K562 (cell line): ENCODE measurements around the gene RUVBL2. TPM values are rescaled to one million over a fixed set of nuclear protein-coding genes. Genes with fewer than 3 reads are reported as not detected.

Source experiments
- ATF2 ChIP-seq: sonication (generic); formaldehyde crosslinking; IDR thresholded peaks from 2 replicates; pipeline ENCODE4 v1.8.1; 2022; ENCODE audit warnings: missing genetic modification reagents
- ATF7 ChIP-seq: fragments of 450-650 bp; IDR thresholded peaks from 2 replicates; pipeline ENCODE4 v1.7.1; 2014; ENCODE audit warnings: mild to moderate bottlenecking, moderate library complexity
- ESRRB ChIP-seq: fragments of 250-450 bp; sonication (Bioruptor Pico); IDR thresholded peaks from 2 replicates; pipeline ENCODE4 v1.5.0; 2020; ENCODE audit warnings: mild to moderate bottlenecking, moderate library complexity, borderline replicate concordance
- FOXP1 ChIP-seq: sonication (generic); formaldehyde crosslinking; IDR thresholded peaks from 2 replicates; pipeline ENCODE4 v1.8.0; 2022; ENCODE audit warnings: mild to moderate bottlenecking, missing genetic modification reagents
- GABPB2 ChIP-seq: fragments of 250-450 bp; sonication (Bioruptor Pico); conservative IDR thresholded peaks from 2 replicates; pipeline ENCODE4 v1.5.1; 2021; ENCODE audit warnings: mild to moderate bottlenecking
- KLF6 ChIP-seq: fragments of 250-450 bp; sonication (Bioruptor Pico); IDR thresholded peaks from 2 replicates; pipeline ENCODE4 v1.4.0; 2020; ENCODE audit warnings: mild to moderate bottlenecking, moderate library complexity, borderline replicate concordance
- MLLT1 ChIP-seq, 2 experiments: fragments of 450-650 bp; IDR thresholded peaks; 2 replicates each; pipeline ENCODE4 v1.6.1; 2016
- NFATC3 ChIP-seq: fragments of 450-650 bp; IDR thresholded peaks from 2 replicates; pipeline ENCODE4 v1.6.1; 2017; ENCODE audit warnings: mild to moderate bottlenecking
- PHB ChIP-seq: fragments of 250-450 bp; sonication (Bioruptor Pico); IDR thresholded peaks from 2 replicates; pipeline ENCODE4 v1.5.0; 2021
- RBFOX2 ChIP-seq: fragments of 200-400 bp; formaldehyde crosslinking; IDR thresholded peaks from 2 replicates; pipeline ENCODE4 v1.6.1; 2017; ENCODE audit warnings: low read depth, mild to moderate bottlenecking, low read length, moderate library complexity
- RERE ChIP-seq: sonication (generic); formaldehyde crosslinking; IDR thresholded peaks from 2 replicates; pipeline ENCODE4 v1.8.0; 2023; ENCODE audit warnings: missing genetic modification reagents, mild to moderate bottlenecking, borderline replicate concordance
- RUNX1 ChIP-seq: sonication (generic); IDR thresholded peaks from 2 replicates; pipeline ENCODE4 v1.6.1; 2016; ENCODE audit warnings: antibody characterized with exemption, low read depth
- SNRNP70 ChIP-seq: fragments of 200-400 bp; formaldehyde crosslinking; optimal IDR thresholded peaks from 2 replicates; pipeline ENCODE3; 2017; ENCODE audit warnings: low read depth, low read length
- SOX6 ChIP-seq: fragments of 450-650 bp; IDR thresholded peaks from 2 replicates; pipeline ENCODE4 v1.6.1; 2014; ENCODE audit warnings: mild to moderate bottlenecking
- TAF9B ChIP-seq: fragments of 450-650 bp; IDR thresholded peaks from 2 replicates; pipeline ENCODE4 v1.6.1; 2018; ENCODE audit warnings: mild to moderate bottlenecking; ENCODE audit not compliant: partially characterized antibody
- TRIM24 ChIP-seq, 2 experiments: fragments of 450-650 bp; IDR thresholded peaks; 2 replicates each; pipeline ENCODE4 v1.6.1; 2016
- U2AF2 ChIP-seq: fragments of 200-400 bp; formaldehyde crosslinking; optimal IDR thresholded peaks from 2 replicates; pipeline ENCODE3; 2017; ENCODE audit warnings: low read depth, mild to moderate bottlenecking, low read length
- YBX1 ChIP-seq: fragments of 450-650 bp; IDR thresholded peaks from 2 replicates; pipeline ENCODE4 v1.7.1; 2016; ENCODE audit warnings: mild to moderate bottlenecking
- ZNF140 ChIP-seq: fragments of 250-450 bp; sonication (Bioruptor Pico); IDR thresholded peaks from 2 replicates; pipeline ENCODE4 v1.8.0; 2021; ENCODE audit warnings: moderate library complexity, mild to moderate bottlenecking, inconsistent platforms
- ZNF561 ChIP-seq: fragments of 450-650 bp; formaldehyde crosslinking; conservative IDR thresholded peaks from 2 replicates; pipeline ENCODE4 v1.4.0; 2020; ENCODE audit warnings: mild to moderate bottlenecking, moderate library complexity
- ZNF584 ChIP-seq: fragments of 200-800 bp; sonication (Bioruptor generic); IDR thresholded peaks from 2 replicates; pipeline ENCODE4 v1.6.1; 2016; ENCODE audit warnings: low read depth, mild to moderate bottlenecking, missing genetic modification characterization, missing compliant biosample characterization
- ZNF668 ChIP-seq: fragments of 250-450 bp; sonication (Bioruptor Pico); IDR thresholded peaks from 2 replicates; pipeline ENCODE4 v1.8.0; 2022; ENCODE audit warnings: mild to moderate bottlenecking, inconsistent platforms
- polyA plus RNA-seq, 8 experiments: library from polyadenylated mRNA; depleted of rRNA in 4 of 8; stranded (reverse) in 5 of 8; unstranded in 3 of 8; fragments of >200 nt; fragmentation: Nextera tagmentation in 2 of 8; fragmentation: Illumina TruSeq in 1 of 8; extraction: Ambion mirVana in 2 of 8; extraction: Trizol in 1 of 8; gene quantifications; 2 replicates each; pipeline versions ENCODE4 v1.2.1 to v1.2.3, GENCODE V29; 2011 to 2014; ENCODE audit warnings: inconsistent platforms in 1 of 8, missing spikeins in 1 of 8
- total RNA-seq, 7 experiments: library from RNA; depleted of rRNA in 6 of 7; stranded (reverse); fragments of >200 nt in 6 of 7; fragmentation: Illumina TruSeq in 2 of 7; extraction: Trizol in 2 of 7; gene quantifications; 2 replicates each; pipeline versions ENCODE4 v1.2.1 to v1.2.3, GENCODE V29; 2011 to 2021; ENCODE audit warnings: low replicate concordance in 1 of 7

RUVBL2 gene
- total and polyA plus RNA-seq, 9 of the 15 experiments (the other 6 are each of a cell fraction or from before 2014, with no cell fraction given): 71.4 to 453 (median 237) TPM

- TF ChIP-seq RBFOX2: peak; percentile 89
- TF ChIP-seq ATF2 (CRISPR knock-in tag): no peak
- TF ChIP-seq RERE: no peak
- 0 out of 2 replicates have a peak, but pooled peaks have one; percentile 62 for TF ChIP-seq SOX6
- TF ChIP-seq ATF7: peak; percentile 73
- no peak for TF ChIP-seq ZNF140 (CRISPR knock-in tag)
- TF ChIP-seq SNRNP70: no peak
- no peak for TF ChIP-seq YBX1
- TF ChIP-seq ZNF584 (CRISPR knock-in tag): no peak
- TF ChIP-seq TRIM24 (IDR thresholded peaks at IDR 0.05): peak in 1 of 2 experiments; percentile 29; a peak in 1 of 4 replicates
- TF ChIP-seq GABPB2: no peak
- TF ChIP-seq ESRRB (CRISPR knock-in tag): no peak
- no peak for TF ChIP-seq PHB (CRISPR knock-in tag)
- no peak for TF ChIP-seq ZNF561 (CRISPR knock-in tag)
- no peak for TF ChIP-seq ZNF668 (CRISPR knock-in tag)
- peak; percentile 78 for TF ChIP-seq NFATC3
- TF ChIP-seq FOXP1: 0 out of 2 replicates have a peak, but pooled peaks have one; percentile 37
- TF ChIP-seq TAF9B: peak; percentile 85
- TF ChIP-seq RUNX1: no peak
- no peak for TF ChIP-seq U2AF2
- TF ChIP-seq KLF6: peak; percentile 29; the same call in 1 of the 2 replicates
- peak; percentile 49 to 52; a peak in 1 of 4 replicates for TF ChIP-seq MLLT1 (IDR thresholded peaks at IDR 0.05)
These were observed 31.4 kb upstream of the RUVBL2 start (continued) for GRCh38 chr19:48962029-48962848.
